Fibroblast of lung (primary cell): ENCODE measurements around the gene SFXN1.

ENCODE experiments used
- EZH2 ChIP-seq: IDR thresholded peaks from 2 replicates; pipeline ENCODE4 v1.5.1; 2012; ENCODE audit warnings: low read length, control low read depth, mild to moderate bottlenecking; ENCODE audit errors: missing control alignments
- TF ChIP-seq, protein P1 (sequence below), 2 donors: IDR thresholded peaks in 1 of 2; conservative IDR thresholded peaks in 1 of 2; 1 replicate in 1 of 2; 2 replicates in 1 of 2; pipeline ENCODE4 v1.5.1; 2011 to 2012; ENCODE audit warnings: low read length in 2 of 2, control low read depth in 1 of 2, inconsistent platforms in 1 of 2, low read depth in 1 of 2, mild to moderate bottlenecking in 1 of 2

- TF ChIP-seq, protein P1, sequence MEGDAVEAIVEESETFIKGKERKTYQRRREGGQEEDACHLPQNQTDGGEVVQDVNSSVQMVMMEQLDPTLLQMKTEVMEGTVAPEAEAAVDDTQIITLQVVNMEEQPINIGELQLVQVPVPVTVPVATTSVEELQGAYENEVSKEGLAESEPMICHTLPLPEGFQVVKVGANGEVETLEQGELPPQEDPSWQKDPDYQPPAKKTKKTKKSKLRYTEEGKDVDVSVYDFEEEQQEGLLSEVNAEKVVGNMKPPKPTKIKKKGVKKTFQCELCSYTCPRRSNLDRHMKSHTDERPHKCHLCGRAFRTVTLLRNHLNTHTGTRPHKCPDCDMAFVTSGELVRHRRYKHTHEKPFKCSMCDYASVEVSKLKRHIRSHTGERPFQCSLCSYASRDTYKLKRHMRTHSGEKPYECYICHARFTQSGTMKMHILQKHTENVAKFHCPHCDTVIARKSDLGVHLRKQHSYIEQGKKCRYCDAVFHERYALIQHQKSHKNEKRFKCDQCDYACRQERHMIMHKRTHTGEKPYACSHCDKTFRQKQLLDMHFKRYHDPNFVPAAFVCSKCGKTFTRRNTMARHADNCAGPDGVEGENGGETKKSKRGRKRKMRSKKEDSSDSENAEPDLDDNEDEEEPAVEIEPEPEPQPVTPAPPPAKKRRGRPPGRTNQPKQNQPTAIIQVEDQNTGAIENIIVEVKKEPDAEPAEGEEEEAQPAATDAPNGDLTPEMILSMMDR (conservative IDR thresholded peaks at IDR 0.05 in 1 of 2, IDR thresholded peaks at IDR 0.05 in 1 of 2; ENCODE audit: low read depth in 1 of 2, low read length in 2 of 2): no peak
- TF ChIP-seq EZH2: no peak
These were observed 5.0 kb downstream of the SFXN1 start for GRCh38 chr5:175483337-175483736.
